Measurements from ENCODE around the gene C4orf51. TPM values are rescaled to one million over a fixed set of nuclear protein-coding genes. Genes with fewer than 3 reads are reported as not detected.

Gene C4orf51
- total RNA-seq, 4 donors from 2014 or later, result not detected

DNA sequence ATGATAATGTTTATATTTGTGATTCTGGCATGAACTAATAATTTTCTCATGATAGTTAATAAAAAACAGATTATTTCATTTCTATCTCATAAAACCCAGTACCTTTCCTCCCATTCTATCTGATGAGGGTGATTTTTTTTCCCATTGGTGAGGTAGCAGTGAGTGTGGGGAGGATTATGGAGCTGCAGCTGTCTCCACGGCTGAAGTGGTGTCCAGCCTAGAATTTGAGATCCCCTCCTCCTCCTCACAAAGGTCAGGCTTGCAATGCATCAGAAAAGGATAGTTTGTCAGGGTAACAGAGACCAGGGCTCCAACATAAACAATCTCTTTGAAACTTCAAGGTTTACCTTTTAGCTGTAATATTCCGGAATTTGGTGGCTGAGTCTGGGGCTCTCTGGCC lies 60.9 kb downstream of the C4orf51 start:
- H3K27me3 ChIP-seq, result no peaks in the 10 kb centered on the region
- no peaks in the 10 kb centered on the region for H3K36me3 ChIP-seq
- H3K27ac ChIP-seq, result no peak overlapping the region
- TF ChIP-seq POLR2A (IDR thresholded peaks at IDR 0.05), result no peak
- TF ChIP-seq, protein P1, sequence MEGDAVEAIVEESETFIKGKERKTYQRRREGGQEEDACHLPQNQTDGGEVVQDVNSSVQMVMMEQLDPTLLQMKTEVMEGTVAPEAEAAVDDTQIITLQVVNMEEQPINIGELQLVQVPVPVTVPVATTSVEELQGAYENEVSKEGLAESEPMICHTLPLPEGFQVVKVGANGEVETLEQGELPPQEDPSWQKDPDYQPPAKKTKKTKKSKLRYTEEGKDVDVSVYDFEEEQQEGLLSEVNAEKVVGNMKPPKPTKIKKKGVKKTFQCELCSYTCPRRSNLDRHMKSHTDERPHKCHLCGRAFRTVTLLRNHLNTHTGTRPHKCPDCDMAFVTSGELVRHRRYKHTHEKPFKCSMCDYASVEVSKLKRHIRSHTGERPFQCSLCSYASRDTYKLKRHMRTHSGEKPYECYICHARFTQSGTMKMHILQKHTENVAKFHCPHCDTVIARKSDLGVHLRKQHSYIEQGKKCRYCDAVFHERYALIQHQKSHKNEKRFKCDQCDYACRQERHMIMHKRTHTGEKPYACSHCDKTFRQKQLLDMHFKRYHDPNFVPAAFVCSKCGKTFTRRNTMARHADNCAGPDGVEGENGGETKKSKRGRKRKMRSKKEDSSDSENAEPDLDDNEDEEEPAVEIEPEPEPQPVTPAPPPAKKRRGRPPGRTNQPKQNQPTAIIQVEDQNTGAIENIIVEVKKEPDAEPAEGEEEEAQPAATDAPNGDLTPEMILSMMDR (IDR thresholded peaks at IDR 0.05), result no peak
- peaks cover 0 to 10% of the 10 kb centered on the region in 2 donors for H3K4me1 ChIP-seq
- DNase-seq, result no peak
- no peak overlapping the region for H3K4me3 ChIP-seq
- no peaks in the 10 kb centered on the region for H3K9me3 ChIP-seq
- intact Hi-C loops (cut with DNase I; ENCODE audit: low total_unique reads), result no loop called here

DNA sequence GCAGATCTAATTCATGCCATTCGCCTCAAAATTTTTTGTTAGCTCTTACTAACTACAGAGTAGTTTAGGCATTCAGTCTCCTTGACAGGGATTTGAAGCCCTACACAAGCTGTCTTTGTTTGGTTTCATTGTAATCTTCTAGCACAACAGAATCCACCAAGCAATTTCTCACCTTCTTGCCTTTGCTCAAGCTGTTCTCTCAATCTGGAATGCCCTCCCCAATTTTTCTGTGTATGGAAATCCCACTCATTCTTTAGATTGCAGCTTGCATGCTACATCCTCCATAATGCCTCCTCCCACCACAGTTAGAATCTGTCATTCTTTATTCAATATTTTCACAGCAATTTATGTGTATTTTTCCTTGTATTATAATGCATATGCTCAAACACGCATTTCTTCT lies 63.7 kb downstream of the C4orf51 start:
- Histone ChIP-seq H3K27ac (no peak overlapping the region), H3K36me3 (no peaks in the 10 kb centered on the region), H3K4me3 (no peak overlapping the region), H3K27me3 (no peaks in the 10 kb centered on the region), H3K9me3 (no peaks in the 10 kb centered on the region), H3K4me1 (no peaks in the 10 kb centered on the region)
- intact Hi-C loops (cut with DNase I; ENCODE audit: low total_unique reads), result no loop called here
- no peak for DNase-seq
- TF ChIP-seq, protein P1 (IDR thresholded peaks at IDR 0.05), result no peak
- no peak for TF ChIP-seq POLR2A (IDR thresholded peaks at IDR 0.05)

DNA sequence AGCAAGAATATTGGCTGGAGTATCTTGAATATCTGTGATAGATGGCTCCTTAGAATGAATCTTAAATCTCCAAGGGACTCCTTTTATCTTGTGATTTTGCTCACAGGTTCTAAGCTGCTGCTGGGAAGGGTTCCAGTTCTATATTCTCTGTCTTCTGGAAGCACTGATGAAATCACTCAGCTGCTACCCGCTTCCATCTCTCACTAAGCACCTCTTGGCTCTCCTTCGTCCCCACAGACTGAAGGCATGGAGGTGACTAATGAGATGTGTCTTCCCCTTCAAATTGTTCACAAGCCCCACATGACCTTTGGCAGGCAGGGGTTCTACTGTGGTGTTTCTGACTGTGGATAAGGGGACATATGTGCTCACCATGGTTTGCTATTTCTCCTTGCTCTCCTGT lies 75.9 kb downstream of the C4orf51 start:
- H3K4me3 ChIP-seq, result no peak overlapping the region
- no peak for TF ChIP-seq POLR2A (IDR thresholded peaks at IDR 0.05)
- TF ChIP-seq, protein P1 (IDR thresholded peaks at IDR 0.05), result no peak
- intact Hi-C loops (cut with DNase I; ENCODE audit: low total_unique reads), result no loop called here
- H3K4me1 ChIP-seq, result no peaks in the 10 kb centered on the region
- H3K27ac ChIP-seq, result no peak overlapping the region
- H3K27me3 ChIP-seq, result no peaks in the 10 kb centered on the region
- H3K9me3 ChIP-seq, result no peaks in the 10 kb centered on the region
- no peak for DNase-seq
- no peaks in the 10 kb centered on the region for H3K36me3 ChIP-seq

DNA sequence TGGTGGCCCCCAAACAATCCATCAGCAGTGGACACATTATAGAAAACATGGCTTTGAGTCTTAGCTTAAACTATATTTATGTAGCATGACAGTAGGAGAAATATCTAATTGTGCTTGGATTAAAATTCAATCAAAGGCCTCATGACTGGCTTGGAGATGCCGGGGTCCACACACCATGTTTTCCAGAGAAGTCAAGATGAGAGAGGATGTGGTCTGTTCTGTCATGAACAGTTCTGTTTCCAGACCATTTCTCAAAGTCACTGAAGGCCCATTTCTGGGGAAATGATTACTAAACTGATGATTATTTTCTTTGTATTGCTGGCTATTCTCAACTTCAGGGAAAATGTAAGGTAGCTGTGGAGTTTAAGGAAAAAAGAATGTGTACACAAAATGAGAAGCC lies 76.3 kb downstream of the C4orf51 start:
- Histone ChIP-seq H3K27me3 (no peaks in the 10 kb centered on the region), H3K9me3 (no peaks in the 10 kb centered on the region)

DNA sequence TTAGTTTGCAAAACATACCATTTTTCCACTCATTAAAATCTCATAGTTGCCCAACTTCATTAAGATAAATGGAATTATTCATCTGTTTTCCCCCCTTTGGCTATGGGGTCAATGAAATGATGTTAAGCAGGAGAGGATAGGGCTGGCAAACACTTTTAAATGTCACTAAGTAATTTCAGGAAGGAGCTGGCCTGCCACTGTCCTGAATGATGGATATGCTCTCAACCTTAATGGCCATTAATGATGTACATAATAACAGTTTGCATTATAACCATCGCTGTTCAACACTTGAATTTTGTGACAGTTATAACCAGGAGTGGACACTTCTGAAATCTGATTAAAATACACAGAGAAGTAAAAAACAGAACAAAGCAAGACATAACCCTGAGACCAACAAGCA lies 77.2 kb downstream of the C4orf51 start:
- TF ChIP-seq, protein P1 (IDR thresholded peaks at IDR 0.05), result no peak
- no peak for TF ChIP-seq POLR2A (IDR thresholded peaks at IDR 0.05)
- H3K4me3 ChIP-seq, result no peak overlapping the region
- H3K4me1 ChIP-seq, result no peaks in the 10 kb centered on the region
- no peaks in the 10 kb centered on the region for H3K9me3 ChIP-seq
- H3K27me3 ChIP-seq, result no peaks in the 10 kb centered on the region
- no peak for DNase-seq
- no peak overlapping the region for H3K27ac ChIP-seq
- intact Hi-C loops (cut with DNase I; ENCODE audit: low total_unique reads), result no loop called here
- H3K36me3 ChIP-seq, result no peaks in the 10 kb centered on the region

More for the DNA sequence above, 76.3 kb downstream of the C4orf51 start:
- Histone ChIP-seq H3K27ac (no peak overlapping the region), H3K4me1 (no peaks in the 10 kb centered on the region), H3K4me3 (no peak overlapping the region), H3K36me3 (no peaks in the 10 kb centered on the region)
- DNase-seq, result no peak
- TF ChIP-seq, protein P1 (IDR thresholded peaks at IDR 0.05), result no peak
- no peak for TF ChIP-seq POLR2A (IDR thresholded peaks at IDR 0.05)
- intact Hi-C loops (cut with DNase I; ENCODE audit: low total_unique reads), result no loop called here

Measured in uterus (tissue), 4 donors.